Measurements from ENCODE around the gene TRAPPC12.

Gene TRAPPC12

GRCh38 chr2:3348767-3349166 lies 30.7 kb upstream of the TRAPPC12 start:
- H3K27me3 ChIP-seq (ENCODE audit: control insufficient read depth in 3 of 3, insufficient read depth in 3 of 3, low read depth in 1 of 3, low read length in 3 of 3): no peaks in the 10 kb centered on the region
- peaks cover 4 to 39% of the 10 kb centered on the region in 2 donors for H3K36me3 ChIP-seq (replicated peaks in 1 of 2; ENCODE audit: control insufficient read depth in 2 of 2, insufficient read depth in 2 of 2, low read length in 2 of 2)
- no peak overlapping the region for H3K4me2 ChIP-seq (ENCODE audit: insufficient read depth, low read length, poor library complexity, severe bottlenecking)
- H3K23ac ChIP-seq (ENCODE audit: low read depth, low read length, poor library complexity): peak overlapping the region; percentile 93
- no peak for DNase-seq (ENCODE audit: low spot score)
- H4K8ac ChIP-seq (ENCODE audit: low read depth, low read length): peak overlapping the region; percentile 72
- no peak overlapping the region for H3K9ac ChIP-seq (ENCODE audit: low read depth, low read length, poor library complexity)
- H3K4me1 ChIP-seq (ENCODE audit: control insufficient read depth in 2 of 2, insufficient read depth in 1 of 2, low read depth in 1 of 2, low read length in 2 of 2): no peaks in the 10 kb centered on the region
- H3K79me1 ChIP-seq (ENCODE audit: low read depth, low read length): peaks cover 2% of the 10 kb centered on the region
- no peak overlapping the region for H2BK15ac ChIP-seq (ENCODE audit: low read length)
- H2BK120ac ChIP-seq (ENCODE audit: low read depth, low read length): no peak overlapping the region
- H2AK5ac ChIP-seq (ENCODE audit: low read depth, low read length): no peak overlapping the region
- no peak overlapping the region for H2BK5ac ChIP-seq (ENCODE audit: low read length)
- H3K4ac ChIP-seq (ENCODE audit: low read length): no peak overlapping the region
- no peak overlapping the region for H3K27ac ChIP-seq (replicated peaks; ENCODE audit: low read length)
- H4K91ac ChIP-seq (ENCODE audit: low read depth, low read length, poor library complexity): no peak overlapping the region
- H2AFZ ChIP-seq (ENCODE audit: low read length): no peak overlapping the region
- H2BK12ac ChIP-seq (ENCODE audit: low read length): no peak overlapping the region
- H3K18ac ChIP-seq (ENCODE audit: low read length): no peak overlapping the region
- H3K14ac ChIP-seq (ENCODE audit: low read length): peak overlapping the region; percentile 63
- H3K4me3 ChIP-seq (ENCODE audit: low read length in 2 of 2): no peak overlapping the region
- no CpG with 5 or more reads among the region's 12 CpGs for WGBS, 2 donors (ENCODE audit: extremely low coverage in 2 of 2, insufficient read length in 2 of 2, insufficient replicate concordance in 1 of 2)
- no peaks in the 10 kb centered on the region for H3K9me3 ChIP-seq (replicated peaks in 1 of 2; ENCODE audit: control insufficient read depth in 2 of 2, insufficient read depth in 1 of 2, low read depth in 1 of 2, low read length in 2 of 2)

DNA sequence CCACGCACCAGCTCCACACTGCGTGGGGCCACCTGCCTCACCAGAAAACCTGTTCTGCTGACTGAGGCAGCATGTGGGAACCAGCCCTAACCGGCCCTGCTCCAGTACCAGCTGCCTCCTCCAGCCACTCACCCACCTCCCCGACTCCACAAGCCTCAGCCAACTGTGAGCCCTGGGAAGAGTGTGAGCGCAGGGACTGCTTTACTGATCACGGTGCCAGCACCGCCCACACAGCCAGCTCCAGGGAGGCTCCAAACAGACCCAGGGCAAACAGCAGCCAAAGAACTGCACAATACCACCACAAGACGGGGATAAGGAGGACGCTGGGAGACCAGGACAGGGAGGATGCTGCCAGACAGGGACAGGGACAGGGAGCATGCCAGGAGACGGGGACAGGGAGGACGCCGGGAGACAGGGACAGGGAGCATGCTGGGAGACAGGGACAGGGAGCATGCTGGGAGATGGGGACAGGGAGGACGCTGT lies 30.2 kb upstream of the TRAPPC12 start:
- Histone ChIP-seq H2BK15ac (ENCODE audit: low read length) (peak overlapping the region; percentile 59), H3K27ac (replicated peaks; ENCODE audit: low read length) (no peak overlapping the region), H3K14ac (ENCODE audit: low read length) (peak overlapping the region; percentile 63), H2BK12ac (ENCODE audit: low read length) (no peak overlapping the region), H4K91ac (ENCODE audit: low read depth, low read length, poor library complexity) (no peak overlapping the region), H3K27me3 (ENCODE audit: control insufficient read depth in 3 of 3, insufficient read depth in 3 of 3, low read depth in 1 of 3, low read length in 3 of 3) (peaks cover 0 to 3% (median 0%) of the 10 kb centered on the region in 3 experiments), H3K9ac (ENCODE audit: low read depth, low read length, poor library complexity) (peak overlapping the region; percentile 36), H2BK5ac (ENCODE audit: low read length) (peak overlapping the region; percentile 76), H3K18ac (ENCODE audit: low read length) (peak overlapping the region; percentile 31), H3K9me3 (replicated peaks in 1 of 2; ENCODE audit: control insufficient read depth in 2 of 2, insufficient read depth in 1 of 2, low read depth in 1 of 2, low read length in 2 of 2) (no peaks in the 10 kb centered on the region), H2BK120ac (ENCODE audit: low read depth, low read length) (no peak overlapping the region), H3K79me1 (ENCODE audit: low read depth, low read length) (peaks cover 2% of the 10 kb centered on the region), H4K8ac (ENCODE audit: low read depth, low read length) (no peak overlapping the region), H3K23ac (ENCODE audit: low read depth, low read length, poor library complexity) (peak overlapping the region; percentile 93), H3K4ac (ENCODE audit: low read length) (no peak overlapping the region), H3K4me1 (ENCODE audit: control insufficient read depth in 2 of 2, insufficient read depth in 1 of 2, low read depth in 1 of 2, low read length in 2 of 2) (no peaks in the 10 kb centered on the region), H3K4me2 (ENCODE audit: insufficient read depth, low read length, poor library complexity, severe bottlenecking) (no peak overlapping the region), H3K36me3 (replicated peaks in 1 of 2; ENCODE audit: control insufficient read depth in 2 of 2, insufficient read depth in 2 of 2, low read length in 2 of 2) (peaks cover 7 to 44% of the 10 kb centered on the region in 2 donors), H2AK5ac (ENCODE audit: low read depth, low read length) (no peak overlapping the region), H2AFZ (ENCODE audit: low read length) (no peak overlapping the region), H3K4me3 (ENCODE audit: low read length in 2 of 2) (peak overlapping the region in 1 of 2 donors; percentile 1)
- no CpG with 5 or more reads among the region's 13 CpGs for WGBS, 2 donors (ENCODE audit: extremely low coverage in 2 of 2, insufficient read length in 2 of 2, insufficient replicate concordance in 1 of 2)
- DNase-seq (ENCODE audit: low spot score): no peak

DNA sequence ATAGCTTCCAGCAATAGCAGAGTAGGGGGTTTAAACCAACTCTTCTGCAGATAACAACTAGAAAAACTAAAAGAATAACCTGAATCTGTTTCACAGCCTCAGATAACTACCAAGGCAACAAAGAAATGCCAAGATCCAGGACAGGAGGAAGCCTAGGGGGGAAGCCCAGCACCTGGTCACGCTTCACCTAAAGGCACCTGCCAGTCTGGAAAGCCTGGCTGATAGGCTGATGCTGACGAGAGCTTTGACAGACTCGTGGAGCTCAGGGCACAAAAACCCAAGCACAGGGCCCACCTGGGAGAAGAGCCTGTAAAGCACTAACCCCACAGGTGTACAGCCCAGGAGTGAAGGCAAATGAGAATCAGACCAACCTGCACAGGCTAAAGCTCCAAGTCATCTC lies 24.5 kb upstream of the TRAPPC12 start:
- Histone ChIP-seq H3K14ac (ENCODE audit: low read length) (no peak overlapping the region), H2BK5ac (ENCODE audit: low read length) (no peak overlapping the region), H3K18ac (ENCODE audit: low read length) (no peak overlapping the region), H3K9ac (ENCODE audit: low read depth, low read length, poor library complexity) (no peak overlapping the region), H2AFZ (ENCODE audit: low read length) (no peak overlapping the region), H3K4me2 (ENCODE audit: insufficient read depth, low read length, poor library complexity, severe bottlenecking) (no peak overlapping the region), H2BK120ac (ENCODE audit: low read depth, low read length) (no peak overlapping the region), H3K4me3 (ENCODE audit: low read length in 2 of 2) (no peak overlapping the region), H3K9me3 (replicated peaks in 1 of 2; ENCODE audit: control insufficient read depth in 2 of 2, insufficient read depth in 1 of 2, low read depth in 1 of 2, low read length in 2 of 2) (no peaks in the 10 kb centered on the region), H4K91ac (ENCODE audit: low read depth, low read length, poor library complexity) (no peak overlapping the region), H4K8ac (ENCODE audit: low read depth, low read length) (no peak overlapping the region), H3K27ac (replicated peaks; ENCODE audit: low read length) (no peak overlapping the region), H3K4ac (ENCODE audit: low read length) (no peak overlapping the region), H3K79me1 (ENCODE audit: low read depth, low read length) (peaks cover 2% of the 10 kb centered on the region), H3K27me3 (ENCODE audit: control insufficient read depth in 3 of 3, insufficient read depth in 3 of 3, low read depth in 1 of 3, low read length in 3 of 3) (peaks cover 0 to 3% (median 0%) of the 10 kb centered on the region in 3 experiments), H3K4me1 (ENCODE audit: control insufficient read depth in 2 of 2, insufficient read depth in 1 of 2, low read depth in 1 of 2, low read length in 2 of 2) (no peaks in the 10 kb centered on the region), H2BK15ac (ENCODE audit: low read length) (no peak overlapping the region), H2AK5ac (ENCODE audit: low read depth, low read length) (no peak overlapping the region), H2BK12ac (ENCODE audit: low read length) (no peak overlapping the region), H3K23ac (ENCODE audit: low read depth, low read length, poor library complexity) (no peak overlapping the region), H3K36me3 (replicated peaks in 1 of 2; ENCODE audit: control insufficient read depth in 2 of 2, insufficient read depth in 2 of 2, low read length in 2 of 2) (peaks cover 9 to 30% of the 10 kb centered on the region in 2 donors)
- DNase-seq (ENCODE audit: low spot score): no peak
- WGBS, 2 donors (ENCODE audit: extremely low coverage in 2 of 2, insufficient read length in 2 of 2, insufficient replicate concordance in 1 of 2): no CpG with 5 or more reads among the region's 3 CpGs

DNA sequence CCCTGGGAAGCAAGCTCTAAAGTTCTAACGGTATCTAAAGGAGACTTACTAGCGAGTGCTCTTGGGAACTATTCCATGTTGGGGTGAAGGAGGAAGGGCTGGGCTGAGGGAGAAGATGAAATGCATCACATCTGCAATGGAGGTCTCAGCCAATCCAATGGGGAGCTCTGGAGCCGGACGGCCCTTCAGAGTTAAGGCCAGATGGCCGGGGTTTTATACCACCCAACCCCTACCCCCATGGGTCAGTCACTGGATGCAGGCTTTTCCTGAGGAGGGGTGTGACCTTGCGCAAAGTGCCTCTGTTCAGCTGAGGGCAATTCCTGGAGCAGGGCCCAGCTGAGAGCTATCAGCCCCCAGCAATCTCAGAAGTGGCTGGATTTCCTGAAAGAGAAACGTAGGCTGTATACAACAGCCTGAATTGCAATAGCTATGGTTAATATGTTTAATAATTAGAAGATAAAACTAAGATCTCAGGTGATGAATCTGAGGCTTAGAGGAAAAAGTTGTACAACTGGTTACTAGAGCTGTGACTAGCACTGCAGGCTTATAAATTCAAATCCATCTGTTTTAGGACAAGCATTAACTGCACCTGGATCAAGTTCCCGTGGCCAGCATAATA lies 23.4 kb upstream of the TRAPPC12 start:
- Histone ChIP-seq H3K79me1 (ENCODE audit: low read depth, low read length) (peaks cover 2% of the 10 kb centered on the region), H2BK5ac (ENCODE audit: low read length) (no peak overlapping the region), H3K23ac (ENCODE audit: low read depth, low read length, poor library complexity) (no peak overlapping the region), H4K8ac (ENCODE audit: low read depth, low read length) (no peak overlapping the region), H3K4me2 (ENCODE audit: insufficient read depth, low read length, poor library complexity, severe bottlenecking) (no peak overlapping the region), H3K14ac (ENCODE audit: low read length) (no peak overlapping the region), H3K9me3 (replicated peaks in 1 of 2; ENCODE audit: control insufficient read depth in 2 of 2, insufficient read depth in 1 of 2, low read depth in 1 of 2, low read length in 2 of 2) (no peaks in the 10 kb centered on the region), H3K18ac (ENCODE audit: low read length) (no peak overlapping the region), H3K4me3 (ENCODE audit: low read length in 2 of 2) (no peak overlapping the region), H3K27ac (replicated peaks; ENCODE audit: low read length) (no peak overlapping the region), H3K9ac (ENCODE audit: low read depth, low read length, poor library complexity) (no peak overlapping the region), H2AFZ (ENCODE audit: low read length) (no peak overlapping the region), H3K36me3 (replicated peaks in 1 of 2; ENCODE audit: control insufficient read depth in 2 of 2, insufficient read depth in 2 of 2, low read length in 2 of 2) (peaks cover 9 to 30% of the 10 kb centered on the region in 2 donors), H2AK5ac (ENCODE audit: low read depth, low read length) (no peak overlapping the region), H3K4ac (ENCODE audit: low read length) (no peak overlapping the region), H4K91ac (ENCODE audit: low read depth, low read length, poor library complexity) (no peak overlapping the region), H3K4me1 (ENCODE audit: control insufficient read depth in 2 of 2, insufficient read depth in 1 of 2, low read depth in 1 of 2, low read length in 2 of 2) (no peaks in the 10 kb centered on the region), H3K27me3 (ENCODE audit: control insufficient read depth in 3 of 3, insufficient read depth in 3 of 3, low read depth in 1 of 3, low read length in 3 of 3) (peaks cover 0 to 3% (median 0%) of the 10 kb centered on the region in 3 experiments), H2BK120ac (ENCODE audit: low read depth, low read length) (no peak overlapping the region), H2BK12ac (ENCODE audit: low read length) (no peak overlapping the region), H2BK15ac (ENCODE audit: low read length) (no peak overlapping the region)
- DNase-seq (ENCODE audit: low spot score): no peak
- WGBS, 2 donors (ENCODE audit: extremely low coverage in 2 of 2, insufficient read length in 2 of 2, insufficient replicate concordance in 1 of 2): no CpG with 5 or more reads among the region's 8 CpGs

All from neuronal stem cell (in vitro differentiated cells).